T1000 (cell line): Measurements from ENCODE around the gene SACM1L.

ENCODE experiments used
- DNase-seq: peaks from one replicate; lab custom pipeline; 2025; ENCODE audit warnings: mixed read lengths; lab: John Stamatoyannopoulos, UW

SACM1L gene

DNA sequence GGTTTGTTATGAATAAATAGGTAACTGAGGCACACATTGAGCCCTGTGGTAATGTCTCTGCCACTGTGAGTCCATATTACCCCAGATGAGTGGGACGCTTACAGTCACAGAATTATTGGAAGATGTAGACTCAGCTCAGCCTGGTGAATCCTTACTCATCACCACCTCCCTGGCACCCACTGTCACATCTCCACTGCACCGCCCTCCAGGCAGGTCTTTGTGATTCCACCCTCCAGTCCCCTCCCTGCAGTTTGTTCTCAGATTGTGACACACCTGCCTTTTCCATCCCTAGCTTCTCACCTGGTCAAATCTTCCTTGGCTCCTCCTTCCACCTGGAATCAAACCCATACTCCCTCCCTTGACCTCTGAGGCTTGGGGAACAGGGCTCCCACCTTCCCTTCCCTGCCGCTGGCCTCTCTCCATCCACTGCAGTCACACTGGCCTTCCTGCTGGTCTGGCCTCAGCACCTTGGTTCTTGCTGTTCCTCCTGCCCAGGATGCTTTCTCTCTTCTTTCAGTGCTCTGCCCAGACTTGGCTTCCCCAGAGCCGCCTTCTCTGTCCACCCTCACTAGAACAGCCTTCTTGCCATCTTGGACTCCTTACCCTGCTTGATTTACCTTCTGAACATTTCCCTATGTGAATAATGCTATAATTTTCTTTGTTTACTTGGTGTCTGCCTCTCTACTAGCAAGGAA lies 97.8 kb downstream of the SACM1L start:
- no peak for DNase-seq

DNA sequence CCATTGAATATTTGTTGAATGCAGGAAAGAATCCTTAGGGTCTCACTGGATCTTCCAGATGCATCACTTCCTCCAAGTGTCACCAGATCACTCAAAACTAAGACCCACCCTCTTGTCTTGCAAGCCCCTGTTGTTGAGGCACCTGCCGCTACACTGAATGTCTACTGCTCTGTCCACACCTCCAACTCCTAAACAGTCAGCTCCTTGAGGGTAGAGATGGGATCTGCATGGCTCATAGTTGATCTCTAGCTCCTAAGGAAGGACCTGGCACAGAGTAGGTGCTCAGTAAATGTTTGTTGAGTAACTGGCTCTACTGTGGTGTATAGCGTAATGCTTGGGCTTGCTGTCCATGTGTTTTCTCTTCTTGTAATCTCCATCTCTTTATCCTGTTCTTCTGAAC lies 98.4 kb downstream of the SACM1L start:
- no peak for DNase-seq

DNA sequence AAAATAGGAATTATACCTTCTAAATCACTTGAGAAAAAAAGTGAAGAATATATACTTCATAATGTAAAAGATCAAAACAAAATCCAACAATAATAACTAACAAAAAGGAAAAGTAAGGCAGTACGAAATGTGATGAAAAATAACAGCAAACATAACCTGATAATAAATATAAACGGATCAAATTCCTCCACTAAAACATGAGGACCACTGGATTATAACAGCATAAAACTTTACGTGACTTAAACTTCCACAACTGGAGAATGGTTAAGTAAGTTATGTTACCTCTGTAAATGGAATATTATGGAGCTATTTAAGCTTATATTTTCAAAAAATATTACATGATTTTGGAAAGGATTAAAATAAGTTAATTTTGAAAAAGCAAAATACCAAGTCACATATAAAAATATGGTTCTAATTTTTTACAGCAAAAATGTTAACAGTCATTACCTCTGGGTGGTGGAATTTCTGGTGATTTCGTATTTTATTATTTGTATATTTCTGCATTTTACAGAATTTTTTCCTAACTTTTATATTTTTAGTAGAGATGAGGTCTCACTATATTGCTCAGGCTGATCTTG lies 100.1 kb downstream of the SACM1L start:
- no peak for DNase-seq

DNA sequence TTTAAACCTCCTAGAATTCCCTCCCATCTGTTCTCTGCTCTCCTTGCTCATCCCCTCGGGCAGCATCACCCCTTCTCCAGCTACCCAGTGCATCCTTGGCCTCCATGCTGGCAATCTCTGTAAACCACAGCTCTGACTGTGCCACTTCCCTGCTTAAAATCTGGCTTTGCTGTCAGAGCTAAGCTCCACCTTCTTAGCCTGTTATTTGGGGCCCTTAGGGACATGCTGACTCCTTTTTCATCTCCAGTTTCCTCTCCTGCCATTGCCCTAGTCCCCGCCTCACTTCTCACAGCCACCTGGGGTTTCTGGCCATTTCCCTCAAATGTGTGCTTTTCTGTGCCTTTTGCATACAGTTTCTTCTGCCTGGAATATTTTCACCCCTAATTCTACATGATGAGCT lies 101.4 kb downstream of the SACM1L start:
- no peak for DNase-seq

DNA sequence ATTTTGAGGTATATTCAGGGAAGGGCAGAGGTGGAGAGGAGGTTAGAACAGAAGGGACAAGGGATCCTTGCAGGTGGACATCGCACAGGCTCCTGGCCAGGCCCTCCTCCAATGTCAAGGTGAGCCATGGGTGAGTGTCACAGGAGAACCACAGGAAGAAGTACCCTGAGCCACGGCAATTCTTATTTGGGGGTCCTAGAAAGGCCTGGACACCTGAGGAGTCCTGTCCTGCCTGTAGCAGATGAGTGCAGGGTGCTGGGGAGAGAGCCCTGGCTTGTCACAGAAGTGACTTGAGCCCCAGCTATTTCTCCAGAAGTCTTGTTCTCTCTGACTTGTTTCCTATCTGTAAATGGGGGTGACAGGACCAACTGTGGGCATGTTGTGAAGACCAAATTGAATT lies 102.8 kb downstream of the SACM1L start:
- DNase-seq = no peak

DNA sequence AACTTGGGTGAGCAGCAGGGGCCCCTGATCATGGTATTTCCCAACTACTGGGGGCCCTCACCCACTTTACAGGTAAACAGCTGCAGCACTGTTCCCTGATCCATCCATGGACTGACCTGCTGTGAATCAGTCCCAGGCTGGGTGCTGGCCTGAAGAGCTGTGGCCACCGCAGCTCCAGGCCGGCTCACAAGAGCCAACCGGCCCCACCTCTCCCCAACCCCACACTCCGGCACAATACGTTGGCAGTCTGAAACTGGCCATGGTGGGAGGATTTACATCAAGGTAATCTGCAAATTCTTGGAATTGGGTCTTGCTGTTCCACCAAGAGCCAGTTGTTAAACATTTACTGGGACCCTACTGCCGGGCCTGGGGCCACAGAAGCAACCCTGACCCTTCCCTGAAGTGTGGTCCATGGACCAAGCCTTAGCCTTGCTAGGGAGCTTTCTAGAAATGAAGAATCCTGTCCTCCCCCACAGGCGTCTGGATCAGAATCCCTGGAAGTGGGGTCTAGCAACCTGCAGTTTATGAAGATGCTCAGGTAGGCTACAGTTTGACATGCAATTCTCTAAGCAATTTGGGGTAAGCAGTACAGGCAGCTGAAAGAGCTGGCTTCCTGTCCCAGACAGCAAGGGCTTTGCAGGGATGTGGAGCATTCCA lies 103.4 kb downstream of the SACM1L start:
- DNase-seq = no peak

DNA sequence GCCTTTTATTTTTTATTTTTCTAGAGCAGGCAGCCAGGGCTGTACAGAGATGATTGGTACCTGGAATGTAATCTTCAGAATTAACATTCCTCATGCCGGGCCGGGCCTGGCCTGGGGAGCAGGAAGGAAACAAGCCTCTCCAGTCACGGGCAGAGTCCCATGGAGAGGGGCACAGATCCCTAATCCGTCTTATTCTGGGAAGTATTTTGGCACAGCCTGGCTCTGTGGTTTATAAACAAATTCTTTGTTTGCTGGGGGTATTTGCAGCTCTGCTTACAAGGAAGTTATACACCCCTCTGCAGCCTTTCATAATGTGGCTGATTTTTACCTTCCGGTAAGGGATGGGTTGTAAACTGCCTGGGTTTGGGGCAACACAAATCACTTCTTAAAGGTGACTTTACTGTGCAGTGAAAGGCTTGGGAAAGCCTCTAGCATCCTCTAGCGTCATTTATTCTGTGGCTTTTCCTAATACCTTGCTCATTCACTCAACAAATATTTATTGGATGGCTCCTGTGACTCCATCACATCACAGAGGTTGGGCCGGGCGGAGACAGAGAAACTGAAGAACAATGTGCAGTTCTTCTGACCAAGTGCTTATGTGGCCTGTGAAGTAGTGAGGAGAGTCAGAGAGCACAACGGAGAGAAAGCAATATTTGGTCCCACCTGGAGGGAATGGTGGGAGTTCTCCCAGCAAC lies 104.4 kb downstream of the SACM1L start:
- no peak for DNase-seq

DNA sequence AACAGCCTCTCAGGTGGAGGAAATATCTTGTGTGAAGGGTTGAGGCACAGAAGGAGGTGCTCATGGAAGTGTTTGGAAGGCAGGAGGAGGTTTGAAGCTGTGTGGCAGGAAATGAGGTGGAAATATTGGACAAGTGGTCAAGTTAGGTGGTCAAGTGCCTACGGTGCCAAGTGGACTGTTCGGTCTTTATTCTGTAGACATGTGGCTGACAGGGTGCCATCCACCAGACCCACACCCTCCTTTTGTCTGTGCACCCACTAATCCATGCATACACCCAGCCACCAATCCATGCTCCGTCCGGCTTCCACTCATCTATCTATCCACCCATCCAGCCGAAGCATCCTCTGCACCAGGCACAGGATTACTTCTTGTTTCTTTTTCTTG lies 105.0 kb downstream of the SACM1L start:
- no peak for DNase-seq

DNA sequence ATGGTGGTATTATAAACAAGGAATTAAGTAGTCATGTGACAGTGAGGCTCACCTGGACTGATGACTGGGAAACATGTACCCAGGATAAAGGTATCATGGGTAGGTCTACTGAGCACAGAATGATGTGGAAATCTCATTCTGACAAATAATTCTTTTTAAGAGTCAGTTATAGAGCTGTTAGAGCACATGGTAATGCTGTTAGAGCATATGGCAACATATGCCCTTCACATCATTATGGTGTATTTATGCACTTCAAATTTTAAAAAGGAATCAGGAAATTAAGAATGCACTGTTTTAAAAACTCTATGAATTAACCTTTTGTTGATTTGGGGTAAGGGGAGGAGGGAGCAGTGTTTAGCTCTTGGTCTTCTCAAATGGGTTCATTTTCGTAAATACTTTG lies 105.5 kb downstream of the SACM1L start:
- no peak for DNase-seq
